22Rv1 (cell line): Measurements from ENCODE around the gene FAAP100.

Source experiments
- H3K27ac ChIP-seq: fragments of 450-650 bp; 2 replicates; pipeline ENCODE4 v1.5.1; 2017
- CTCF ChIP-seq: fragments of 450-650 bp; IDR thresholded peaks from 2 replicates; pipeline ENCODE4 v1.5.1; 2017; ENCODE audit warnings: mild to moderate bottlenecking
- ZFX ChIP-seq: fragments of 450-650 bp; IDR thresholded peaks from 2 replicates; pipeline ENCODE4 v1.6.1; 2017; ENCODE audit warnings: antibody characterized with exemption, borderline replicate concordance

Gene FAAP100

GRCh38 chr17:81552244-81553017 lies at the start of gene FAAP100:
TSS of gene FAAP100 (minus strand) at chr17:81552353. CDS start at chr17:81552330, 23 bp downstream.
- H3K27ac ChIP-seq = peak within 1 kb of the TSS; percentile 90
- TF ChIP-seq ZFX = no peak
- no peak for TF ChIP-seq CTCF

GRCh38 chr17:81601525-81602120 lies 49.5 kb upstream of the FAAP100 start:
- no peak overlapping the region for H3K27ac ChIP-seq
- peak; percentile 92 for TF ChIP-seq CTCF
- no peak for TF ChIP-seq ZFX

- TF ChIP-seq ZFX (no peak), CTCF (no peak)
Measured at GRCh38 chr17:81599719-81600486, 47.8 kb upstream of the FAAP100 start.

GRCh38 chr17:81593105-81593871 lies 41.1 kb upstream of the FAAP100 start:
- H3K27ac ChIP-seq = no peak overlapping the region
- TF ChIP-seq CTCF (no peak), ZFX (no peak)

More at GRCh38 chr17:81599719-81600486, 47.8 kb upstream of the FAAP100 start:
- H3K27ac ChIP-seq = no peak overlapping the region

GRCh38 chr17:81591971-81592370 lies 39.8 kb upstream of the FAAP100 start:
- no peak overlapping the region for H3K27ac ChIP-seq
- no peak for TF ChIP-seq ZFX

GRCh38 chr17:81590121-81590520 lies 38.0 kb upstream of the FAAP100 start:
- no peak overlapping the region for H3K27ac ChIP-seq
- TF ChIP-seq CTCF (no peak), ZFX (no peak)

GRCh38 chr17:81589612-81590011 lies 37.5 kb upstream of the FAAP100 start:
- no peak overlapping the region for H3K27ac ChIP-seq
- no peak for TF ChIP-seq ZFX
- no peak for TF ChIP-seq CTCF
